Ascending aorta (tissue), 2 donors: Measurements from ENCODE around the gene LYPLA2. TPM values are rescaled to one million over a fixed set of nuclear protein-coding genes. Genes with fewer than 3 reads are reported as not detected.

Experiments used
- DNase-seq, 2 donors: peaks; one replicate each; pipeline ENCODE4 v3.0.0-alpha.2; 2019; ENCODE audit warnings: low spot score in 2 of 2
- H3K27ac ChIP-seq, 2 donors: fragments of 200-600 bp; sonication (generic); one replicate each; pipeline ENCODE4 v1.5.1; 2016 to 2017; ENCODE audit warnings: mild to moderate bottlenecking in 1 of 2
- H3K27me3 ChIP-seq: fragments of 200-600 bp; sonication (generic); one replicate; pipeline ENCODE4 v1.5.1; 2017
- H3K36me3 ChIP-seq, 2 donors: fragments of 200-600 bp; sonication (generic); one replicate each; pipeline ENCODE4 v1.5.1; 2016
- H3K4me1 ChIP-seq, 2 donors: fragments of 200-600 bp; sonication (generic); one replicate each; pipeline ENCODE4 v1.5.1; 2016 to 2017; ENCODE audit warnings: mild to moderate bottlenecking in 1 of 2
- H3K4me3 ChIP-seq, 2 donors: fragments of 200-600 bp; sonication (generic); one replicate each; pipeline ENCODE4 v1.5.1; 2016 to 2017; ENCODE audit warnings: mild to moderate bottlenecking in 1 of 2
- H3K9me3 ChIP-seq, 2 donors: fragments of 200-600 bp; sonication (generic); one replicate each; pipeline ENCODE4 v1.5.1; 2016
- intact Hi-C: fragments of 100-400 bp; cut with DNase I; formaldehyde crosslinking; loops from one replicate; pipeline ENCODE4 v1.15.1; 2023
- total RNA-seq: library from RNA; depleted of rRNA; stranded (reverse); fragments of >200 nt; gene quantifications from one replicate; pipeline ENCODE4 v1.1.0, GENCODE V29; 2016
- TF ChIP-seq, protein P1 (sequence below), 3 experiments: fragments of 200-600 bp in 2 of 3; fragments of 450-650 bp in 1 of 3; sonication (generic) in 2 of 3; IDR thresholded peaks; one replicate each; pipeline ENCODE4 v1.5.1; 2016 to 2019; ENCODE audit warnings: antibody characterized with exemption in 3 of 3, mild to moderate bottlenecking in 1 of 3, moderate library complexity in 1 of 3

Gene LYPLA2
- total RNA-seq, 1 donor from 2014 or later, result 127 TPM

- H3K4me3 ChIP-seq, result no peak overlapping the region
- intact Hi-C loops, result no loop called here
- no peaks in the 10 kb centered on the region for H3K4me1 ChIP-seq
- H3K9me3 ChIP-seq, result no peaks in the 10 kb centered on the region
- H3K36me3 ChIP-seq, result peaks cover 17 to 43% of the 10 kb centered on the region in 2 donors
- no peaks in the 10 kb centered on the region for H3K27me3 ChIP-seq
- no peak overlapping the region for H3K27ac ChIP-seq
- TF ChIP-seq, protein P1, sequence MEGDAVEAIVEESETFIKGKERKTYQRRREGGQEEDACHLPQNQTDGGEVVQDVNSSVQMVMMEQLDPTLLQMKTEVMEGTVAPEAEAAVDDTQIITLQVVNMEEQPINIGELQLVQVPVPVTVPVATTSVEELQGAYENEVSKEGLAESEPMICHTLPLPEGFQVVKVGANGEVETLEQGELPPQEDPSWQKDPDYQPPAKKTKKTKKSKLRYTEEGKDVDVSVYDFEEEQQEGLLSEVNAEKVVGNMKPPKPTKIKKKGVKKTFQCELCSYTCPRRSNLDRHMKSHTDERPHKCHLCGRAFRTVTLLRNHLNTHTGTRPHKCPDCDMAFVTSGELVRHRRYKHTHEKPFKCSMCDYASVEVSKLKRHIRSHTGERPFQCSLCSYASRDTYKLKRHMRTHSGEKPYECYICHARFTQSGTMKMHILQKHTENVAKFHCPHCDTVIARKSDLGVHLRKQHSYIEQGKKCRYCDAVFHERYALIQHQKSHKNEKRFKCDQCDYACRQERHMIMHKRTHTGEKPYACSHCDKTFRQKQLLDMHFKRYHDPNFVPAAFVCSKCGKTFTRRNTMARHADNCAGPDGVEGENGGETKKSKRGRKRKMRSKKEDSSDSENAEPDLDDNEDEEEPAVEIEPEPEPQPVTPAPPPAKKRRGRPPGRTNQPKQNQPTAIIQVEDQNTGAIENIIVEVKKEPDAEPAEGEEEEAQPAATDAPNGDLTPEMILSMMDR (IDR thresholded peaks at IDR 0.05), result no peak
- no peak for DNase-seq
Measured at GRCh38 chr1:23784846-23785245, 6.1 kb upstream of the LYPLA2 start.

GRCh38 chr1:23787701-23788100 lies 3.2 kb upstream of the LYPLA2 start:
- H3K36me3 ChIP-seq, result peaks cover 14 to 40% of the 10 kb centered on the region in 2 donors
- intact Hi-C loops, result no loop called here

DNA sequence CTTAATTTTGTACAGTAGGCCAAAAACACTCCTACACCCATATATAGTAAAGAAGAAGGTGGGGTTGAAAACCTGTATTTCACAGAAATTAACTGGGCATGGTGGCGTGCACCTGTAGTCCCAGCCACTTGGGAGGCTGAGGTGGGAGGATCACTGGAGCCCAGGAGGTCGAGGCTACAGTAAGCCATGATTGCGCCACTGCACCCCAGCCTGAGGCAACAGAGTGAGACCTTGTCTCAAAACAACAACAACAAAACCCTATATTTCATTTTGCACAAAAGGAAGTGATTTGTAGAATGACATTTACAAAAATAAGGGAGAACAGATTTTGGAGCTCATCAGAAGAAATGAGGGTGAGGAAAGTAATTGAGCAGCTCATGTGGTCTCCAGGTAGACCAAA lies 2.2 kb upstream of the LYPLA2 start:
- Histone ChIP-seq H3K4me3 (no peak overlapping the region), H3K9me3 (no peaks in the 10 kb centered on the region), H3K4me1 (peaks cover 9 to 19% of the 10 kb centered on the region in 2 donors), H3K36me3 (peaks cover 22 to 43% of the 10 kb centered on the region in 2 donors), H3K27me3 (no peaks in the 10 kb centered on the region), H3K27ac (no peak overlapping the region)
- TF ChIP-seq, protein P1 (IDR thresholded peaks at IDR 0.05), result no peak
- intact Hi-C loops, result no loop called here
- no peak for DNase-seq

More at GRCh38 chr1:23787701-23788100, 3.2 kb upstream of the LYPLA2 start:
- TF ChIP-seq, protein P1 (IDR thresholded peaks at IDR 0.05), result no peak
- Histone ChIP-seq H3K9me3 (no peaks in the 10 kb centered on the region), H3K4me1 (peaks cover 9 to 19% of the 10 kb centered on the region in 2 donors), H3K27ac (no peak overlapping the region), H3K27me3 (no peaks in the 10 kb centered on the region), H3K4me3 (no peak overlapping the region)
- DNase-seq, result no peak

- DNase-seq, result no peak
- Histone ChIP-seq H3K27me3 (no peaks in the 10 kb centered on the region), H3K4me1 (peaks cover 9 to 19% of the 10 kb centered on the region in 2 donors), H3K4me3 (peak overlapping the region; percentile 61 to 80), H3K36me3 (peaks cover 28 to 36% of the 10 kb centered on the region in 2 donors), H3K9me3 (no peaks in the 10 kb centered on the region), H3K27ac (peak overlapping the region; percentile 60 to 74)
- intact Hi-C loops, result loop anchor here (1.0 kb wide), 1 partner anchor 9 kb away; the partner anchor contains the start of gene GALE
- TF ChIP-seq, protein P1 (IDR thresholded peaks at IDR 0.05), result no peak
Measured at GRCh38 chr1:23791516-23792047, 637 bp downstream of the LYPLA2 start.

- DNase-seq, result no peak
- H3K27me3 ChIP-seq, result no peaks in the 10 kb centered on the region
- TF ChIP-seq, protein P1 (IDR thresholded peaks at IDR 0.05), result no peak
- intact Hi-C loops, result no loop called here
- peak overlapping the region; percentile 60 to 74 for H3K27ac ChIP-seq
- H3K4me3 ChIP-seq, result peak overlapping the region; percentile 61 to 80
- H3K9me3 ChIP-seq, result no peaks in the 10 kb centered on the region
- H3K36me3 ChIP-seq, result peaks cover 25 to 28% of the 10 kb centered on the region in 2 donors
- peaks cover 9 to 19% of the 10 kb centered on the region in 2 donors for H3K4me1 ChIP-seq
Measured at GRCh38 chr1:23792151-23792945, 1.4 kb downstream of the LYPLA2 start.
